ENCODE measurements around the gene ZBTB42.

DNA sequence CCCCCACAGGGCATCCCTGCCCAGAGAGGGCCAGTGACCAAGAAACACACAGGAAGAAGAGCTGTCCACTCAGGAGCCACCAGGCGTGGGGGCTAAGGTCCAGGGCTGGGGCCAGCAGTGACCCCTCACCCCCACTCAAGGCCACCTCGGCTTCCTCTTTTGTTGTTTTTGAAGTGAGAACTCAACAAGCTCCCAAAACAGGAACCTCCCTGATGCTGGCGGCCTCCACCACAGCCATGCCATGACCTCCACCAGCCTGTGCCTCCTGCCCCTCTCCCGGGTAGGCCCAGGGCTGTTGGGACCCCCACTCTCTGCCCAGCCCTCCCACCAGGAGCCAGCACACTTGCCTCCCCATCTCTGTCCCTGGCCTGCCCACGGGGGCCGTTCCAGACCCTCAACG, 13.2 kb upstream of the ZBTB42 start:
- TF ChIP-seq, protein P1, sequence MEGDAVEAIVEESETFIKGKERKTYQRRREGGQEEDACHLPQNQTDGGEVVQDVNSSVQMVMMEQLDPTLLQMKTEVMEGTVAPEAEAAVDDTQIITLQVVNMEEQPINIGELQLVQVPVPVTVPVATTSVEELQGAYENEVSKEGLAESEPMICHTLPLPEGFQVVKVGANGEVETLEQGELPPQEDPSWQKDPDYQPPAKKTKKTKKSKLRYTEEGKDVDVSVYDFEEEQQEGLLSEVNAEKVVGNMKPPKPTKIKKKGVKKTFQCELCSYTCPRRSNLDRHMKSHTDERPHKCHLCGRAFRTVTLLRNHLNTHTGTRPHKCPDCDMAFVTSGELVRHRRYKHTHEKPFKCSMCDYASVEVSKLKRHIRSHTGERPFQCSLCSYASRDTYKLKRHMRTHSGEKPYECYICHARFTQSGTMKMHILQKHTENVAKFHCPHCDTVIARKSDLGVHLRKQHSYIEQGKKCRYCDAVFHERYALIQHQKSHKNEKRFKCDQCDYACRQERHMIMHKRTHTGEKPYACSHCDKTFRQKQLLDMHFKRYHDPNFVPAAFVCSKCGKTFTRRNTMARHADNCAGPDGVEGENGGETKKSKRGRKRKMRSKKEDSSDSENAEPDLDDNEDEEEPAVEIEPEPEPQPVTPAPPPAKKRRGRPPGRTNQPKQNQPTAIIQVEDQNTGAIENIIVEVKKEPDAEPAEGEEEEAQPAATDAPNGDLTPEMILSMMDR (IDR thresholded peaks at IDR 0.05): no peak
- TF ChIP-seq POLR2A (IDR thresholded peaks at IDR 0.05): no peak
